HepG2 (cell line): ENCODE results near the gene TBC1D5. TPM values are rescaled to one million over a fixed set of nuclear protein-coding genes. Genes with fewer than 3 reads are reported as not detected.

Source experiments
- ATAC-seq: fragments of 200-7000 bp; cut with Tn5 transposase; 3 replicates; pipeline ENCODE4 v1.9.1; 2020; ENCODE audit warnings: mild to moderate bottlenecking, moderate library complexity
- BruUV-seq: library from RNA; stranded (reverse); fragments of 400-500 nt; replicated peaks from 2 replicates; lab custom pipeline; 2021; lab: Mats Ljungman, UMichigan
- CTCF ChIA-PET: fragments of 300-600 bp; formaldehyde crosslinking; extraction: SDS; loops from one replicate; lab custom pipeline; 2021; ENCODE audit warnings: low total read pairs, inconsistent platforms, low intra/inter-chr PET ratio; lab: Yijun Ruan, JAX
- POLR2A ChIA-PET: fragments of 350-600 bp; sonication (Branson Sonifier 250); formaldehyde crosslinking; loops from one replicate; lab custom pipeline; 2020; ENCODE audit warnings: antibody characterized with exemption, inconsistent platforms; lab: Yijun Ruan, JAX
- DNase-seq: peaks from one replicate; pipeline ENCODE4 v3.0.0-alpha.2; 2015; ENCODE audit warnings: low spot score
- FAIRE-seq: peaks from 3 replicates; lab custom pipeline; 2011; peaks lifted over from hg19 to GRCh38; lab: Jason Lieb, UNC
- H2AFZ ChIP-seq: one replicate; pipeline ENCODE4 v1.6.1; 2011; ENCODE audit warnings: low read length, inconsistent platforms
- H3K27ac ChIP-seq: fragments of 300-600 bp; 3 replicates; pipeline ENCODE4 v1.8.0; 2011; ENCODE audit warnings: mixed run types, mild to moderate bottlenecking, mixed read lengths, low read length, inconsistent platforms; ENCODE audit not compliant: insufficient read depth; ENCODE audit errors: extremely low read length
- H3K27me3 ChIP-seq, 2 experiments: fragments of 200-600 bp in 1 of 2; 2 replicates in 1 of 2; 3 replicates in 1 of 2; pipeline versions ENCODE4 v1.6.0 to v1.8.0; 2011; ENCODE audit warnings: low read length in 2 of 2, mild to moderate bottlenecking in 2 of 2, moderate library complexity in 2 of 2, inconsistent platforms in 1 of 2; ENCODE audit not compliant: insufficient read depth in 2 of 2, control insufficient read depth in 1 of 2
- H3K36me3 ChIP-seq, 2 experiments: fragments of 200-600 bp in 1 of 2; replicated peaks in 1 of 2; 2 replicates in 1 of 2; 3 replicates in 1 of 2; pipeline versions ENCODE4 v1.5.1 to v1.8.0; 2011; ENCODE audit warnings: low read length in 2 of 2, inconsistent platforms in 1 of 2; ENCODE audit not compliant: insufficient read depth in 2 of 2, control insufficient read depth in 1 of 2
- H3K4me1 ChIP-seq: 2 replicates; pipeline ENCODE4 v1.5.1; 2012; ENCODE audit warnings: low read length, inconsistent platforms; ENCODE audit not compliant: insufficient read depth
- H3K4me2 ChIP-seq: 2 replicates; pipeline ENCODE4 v1.6.0; 2011; ENCODE audit warnings: low read depth, low read length, inconsistent platforms
- H3K4me3 ChIP-seq, 3 experiments: fragments of 200-600 bp in 1 of 3; sonication (generic), shearing (Covaris generic) in 1 of 3; replicated peaks in 1 of 3; 2 replicates each; pipeline ENCODE4 v1.5.1; 2011 to 2016; ENCODE audit warnings: low read length in 3 of 3, inconsistent platforms in 2 of 3, low read depth in 2 of 3, mild to moderate bottlenecking in 2 of 3, control low read depth in 1 of 3, mixed read lengths in 1 of 3; ENCODE audit not compliant: insufficient read depth in 1 of 3
- H3K79me2 ChIP-seq: one replicate; pipeline ENCODE4 v1.6.1; 2011; ENCODE audit warnings: low read length, inconsistent platforms; ENCODE audit not compliant: insufficient read depth
- H3K9ac ChIP-seq: 2 replicates; pipeline ENCODE4 v1.6.0; 2011; ENCODE audit warnings: mild to moderate bottlenecking, low read depth, low read length, inconsistent platforms; ENCODE audit not compliant: insufficient read depth
- H3K9me3 ChIP-seq: 2 replicates; pipeline ENCODE4 v1.5.1; 2012; ENCODE audit warnings: mild to moderate bottlenecking, low read length
- H4K20me1 ChIP-seq: 2 replicates; pipeline ENCODE4 v1.6.0; 2011; ENCODE audit warnings: inconsistent platforms, mild to moderate bottlenecking, low read length, moderate library complexity; ENCODE audit not compliant: insufficient read depth
- HNF1A ChIP-seq, 2 experiments: sonication (generic) in 1 of 2; formaldehyde crosslinking in 1 of 2; IDR thresholded peaks; 2 replicates each; pipeline versions ENCODE4 v1.4.0 to v1.6.1; 2016 to 2020; ENCODE audit warnings: borderline replicate concordance in 1 of 2, low read depth in 1 of 2, mild to moderate bottlenecking in 1 of 2, missing genetic modification reagents in 1 of 2
- NONO ChIP-seq, 2 experiments: fragments of 450-650 bp in 1 of 2; sonication (generic) in 1 of 2; formaldehyde crosslinking in 1 of 2; IDR thresholded peaks in 1 of 2; conservative IDR thresholded peaks in 1 of 2; 2 replicates each; pipeline versions ENCODE4 v1.6.1 to v1.8.0; 2017 to 2022; ENCODE audit warnings: mild to moderate bottlenecking in 1 of 2, missing genetic modification reagents in 1 of 2, moderate library complexity in 1 of 2
- NR3C1 ChIP-seq: sonication (generic); formaldehyde crosslinking; IDR thresholded peaks from 2 replicates; pipeline ENCODE4 v1.4.0; 2020; ENCODE audit warnings: missing genetic modification reagents
- TAF15 ChIP-seq: fragments of 200-400 bp; formaldehyde crosslinking; IDR thresholded peaks from one replicate; pipeline ENCODE4 v1.6.1; 2018; ENCODE audit warnings: mild to moderate bottlenecking, low read depth, low read length; ENCODE audit not compliant: poor library complexity, severe bottlenecking
- ZNF33A ChIP-seq: sonication (generic); formaldehyde crosslinking; IDR thresholded peaks from 2 replicates; pipeline ENCODE4 v1.5.1; 2020; ENCODE audit warnings: missing genetic modification reagents, mild to moderate bottlenecking, moderate library complexity, borderline replicate concordance
- ZNF670 ChIP-seq: sonication (generic); formaldehyde crosslinking; IDR thresholded peaks from 2 replicates; pipeline ENCODE4 v1.8.0; 2022; ENCODE audit warnings: mild to moderate bottlenecking, missing genetic modification reagents, borderline replicate concordance
- WGBS: methylation state at CpG from one replicate; pipeline ENCODE4 v1.1.6; 2017; ENCODE audit warnings: low lambda C conversion rate; 5-methylcytosine and 5-hydroxymethylcytosine counted together
- in situ Hi-C: cut with HindIII; loops from 2 replicates; pipeline ENCODE4 v1.10.0; 2017; ENCODE audit warnings: low pct_unique_long_range_greater_than_20kb; ENCODE audit not compliant: extremely low pct_ligation_motif_present
- intact Hi-C: fragments of 100-400 bp; cut with micrococcal nuclease; formaldehyde crosslinking; loops from one replicate; pipeline ENCODE4 v1.10.0; 2022; ENCODE audit not compliant: unreplicated experiment
- polyA plus RNA-seq, 8 experiments: library from polyadenylated mRNA; depleted of rRNA in 3 of 8; stranded (reverse) in 7 of 8; unstranded in 1 of 8; fragments of >200 nt; fragmentation: Illumina TruSeq in 4 of 8; extraction: Trizol in 4 of 8; gene quantifications; 2 replicates each; pipeline versions ENCODE4 v1.2.1 to v1.2.3, GENCODE V29; 2011 to 2016; ENCODE audit warnings: low read depth in 4 of 8, missing spikeins in 1 of 8, mixed read lengths in 1 of 8; ENCODE audit not compliant: insufficient read depth in 1 of 8
- total RNA-seq, 5 experiments: library from RNA; depleted of rRNA; stranded (reverse); fragments of >200 nt; fragmentation: Illumina TruSeq; extraction: Trizol; gene quantifications; 2 replicates each; pipeline ENCODE4 v1.2.3, GENCODE V29; 2016; ENCODE audit warnings: low read depth in 1 of 5
- TF ChIP-seq, protein P1 (sequence below): sonication (generic); formaldehyde crosslinking; IDR thresholded peaks from 2 replicates; pipeline ENCODE4 v1.5.1; 2020; ENCODE audit warnings: mild to moderate bottlenecking, missing genetic modification reagents
- TF ChIP-seq, protein P2 (sequence below): sonication (generic); formaldehyde crosslinking; IDR thresholded peaks from 2 replicates; pipeline ENCODE4 v1.4.0; 2020; ENCODE audit warnings: missing genetic modification reagents, mild to moderate bottlenecking, borderline replicate concordance

TBC1D5 gene
- total and polyA plus RNA-seq, 2 of the 13 experiments (the other 11 are each of a cell fraction or from before 2014, with no cell fraction given), result 19.2 to 33.3 TPM

DNA sequence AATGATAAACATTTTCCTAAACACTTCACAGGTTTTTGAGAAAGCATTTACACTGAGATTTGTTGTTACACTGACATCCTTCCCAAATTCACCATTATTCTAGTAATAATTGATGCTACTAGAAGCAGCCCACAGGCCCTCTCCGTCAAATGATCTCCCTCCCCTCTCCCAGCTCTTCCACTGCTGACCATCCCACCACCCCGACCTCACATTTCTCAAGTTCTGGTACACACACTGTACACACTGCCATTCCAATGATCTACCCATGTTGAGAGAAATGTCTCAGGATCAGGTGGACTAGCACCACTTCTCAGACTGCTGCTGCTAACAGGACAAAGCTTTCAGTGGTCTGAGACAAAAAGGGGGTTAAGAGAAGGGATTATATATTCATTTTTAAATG, 3.5 kb downstream of the TBC1D5 start:
- in situ Hi-C loops, result no loop called here
- Histone ChIP-seq H2AFZ (no peak overlapping the region), H3K27ac (no peak overlapping the region), H4K20me1 (no peaks in the 10 kb centered on the region), H3K4me1 (peaks cover 33% of the 10 kb centered on the region), H3K4me2 (no peak overlapping the region), H3K4me3 (no peak overlapping the region), H3K9me3 (no peaks in the 10 kb centered on the region), H3K9ac (no peak overlapping the region), H3K79me2 (peaks cover 49% of the 10 kb centered on the region), H3K27me3 (no peaks in the 10 kb centered on the region; a peak in 1 of 5 replicates), H3K36me3 (no peaks in the 10 kb centered on the region)
- ChIA-PET CTCF (no interaction called here), POLR2A (no interaction called here)
- no peak for FAIRE-seq
- intact Hi-C loops, result no loop called here
- no TSS peak for BruUV-seq
- 95% methylated on average over 2 of the region's 2 CpGs for WGBS
- DNase-seq, result no peak
- ATAC-seq, result no peak
- TF ChIP-seq, protein P1, sequence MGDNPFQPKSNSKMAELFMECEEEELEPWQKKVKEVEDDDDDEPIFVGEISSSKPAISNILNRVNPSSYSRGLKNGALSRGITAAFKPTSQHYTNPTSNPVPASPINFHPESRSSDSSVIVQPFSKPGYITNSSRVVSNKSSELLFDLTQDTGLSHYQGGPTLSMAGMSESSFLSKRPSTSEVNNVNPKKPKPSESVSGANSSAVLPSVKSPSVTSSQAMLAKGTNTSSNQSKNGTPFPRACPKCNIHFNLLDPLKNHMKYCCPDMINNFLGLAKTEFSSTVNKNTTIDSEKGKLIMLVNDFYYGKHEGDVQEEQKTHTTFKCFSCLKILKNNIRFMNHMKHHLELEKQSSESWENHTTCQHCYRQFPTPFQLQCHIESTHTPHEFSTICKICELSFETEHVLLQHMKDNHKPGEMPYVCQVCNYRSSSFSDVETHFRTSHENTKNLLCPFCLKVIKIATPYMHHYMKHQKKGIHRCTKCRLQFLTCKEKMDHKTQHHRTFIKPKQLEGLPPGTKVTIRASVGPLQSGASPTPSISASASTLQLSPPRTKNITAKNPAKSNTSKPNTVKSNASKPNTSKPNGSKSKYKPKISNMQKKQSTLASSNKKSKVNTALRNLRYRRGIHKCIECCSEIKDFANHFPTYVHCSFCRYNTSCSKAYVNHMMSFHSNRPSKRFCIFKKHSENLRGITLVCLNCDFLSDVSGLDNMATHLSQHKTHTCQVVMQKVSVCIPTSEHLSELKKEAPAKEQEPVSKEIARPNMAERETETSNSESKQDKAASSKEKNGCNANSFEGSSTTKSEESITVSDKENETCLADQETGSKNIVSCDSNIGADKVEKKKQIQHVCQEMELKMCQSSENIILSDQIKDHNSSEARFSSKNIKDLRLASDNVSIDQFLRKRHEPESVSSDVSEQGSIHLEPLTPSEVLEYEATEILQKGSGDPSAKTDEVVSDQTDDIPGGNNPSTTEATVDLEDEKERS (CRISPR knock-in tag), result no peak
- TF ChIP-seq NR3C1 (no peak), HNF1A (IDR thresholded peaks at IDR 0.05; ENCODE audit: low read depth) (no peak), HNF1A (CRISPR knock-in tag; IDR thresholded peaks at IDR 0.05; ENCODE audit: borderline replicate concordance) (no peak), NONO (IDR thresholded peaks at IDR 0.05) (no peak), NONO (CRISPR knock-in tag; conservative IDR thresholded peaks at IDR 0.05) (no peak), ZNF33A (no peak), TAF15 (no peak), ZNF670 (CRISPR knock-in tag) (no peak)
- TF ChIP-seq, protein P2, sequence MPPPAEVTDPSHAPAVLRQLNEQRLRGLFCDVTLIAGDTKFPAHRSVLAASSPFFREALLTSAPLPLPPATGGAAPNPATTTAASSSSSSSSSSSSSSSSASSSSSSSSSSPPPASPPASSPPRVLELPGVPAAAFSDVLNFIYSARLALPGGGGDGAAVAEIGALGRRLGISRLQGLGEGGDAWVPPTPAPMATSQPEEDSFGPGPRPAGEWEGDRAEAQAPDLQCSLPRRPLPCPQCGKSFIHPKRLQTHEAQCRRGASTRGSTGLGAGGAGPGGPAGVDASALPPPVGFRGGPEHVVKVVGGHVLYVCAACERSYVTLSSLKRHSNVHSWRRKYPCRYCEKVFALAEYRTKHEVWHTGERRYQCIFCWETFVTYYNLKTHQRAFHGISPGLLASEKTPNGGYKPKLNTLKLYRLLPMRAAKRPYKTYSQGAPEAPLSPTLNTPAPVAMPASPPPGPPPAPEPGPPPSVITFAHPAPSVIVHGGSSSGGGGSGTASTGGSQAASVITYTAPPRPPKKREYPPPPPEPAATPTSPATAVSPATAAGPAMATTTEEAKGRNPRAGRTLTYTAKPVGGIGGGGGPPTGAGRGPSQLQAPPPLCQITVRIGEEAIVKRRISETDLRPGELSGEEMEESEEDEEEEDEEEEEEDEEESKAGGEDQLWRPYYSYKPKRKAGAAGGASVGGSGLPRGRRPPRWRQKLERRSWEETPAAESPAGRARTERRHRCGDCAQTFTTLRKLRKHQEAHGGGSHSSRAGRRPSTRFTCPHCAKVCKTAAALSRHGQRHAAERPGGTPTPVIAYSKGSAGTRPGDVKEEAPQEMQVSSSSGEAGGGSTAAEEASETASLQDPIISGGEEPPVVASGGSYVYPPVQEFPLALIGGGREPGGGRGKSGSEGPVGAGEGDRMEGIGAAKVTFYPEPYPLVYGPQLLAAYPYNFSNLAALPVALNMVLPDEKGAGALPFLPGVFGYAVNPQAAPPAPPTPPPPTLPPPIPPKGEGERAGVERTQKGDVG, result no peak
